WTC11 (cell line): Measurements from ENCODE around the gene LRRK2.

ENCODE experiments used
- NFYB ChIP-seq: sonication (generic); formaldehyde crosslinking; conservative IDR thresholded peaks from 2 replicates; pipeline ENCODE4 v1.8.0; 2022; ENCODE audit warnings: low read depth, missing genetic modification reagents
- TF ChIP-seq, protein P1 (sequence below): sonication (generic); formaldehyde crosslinking; IDR thresholded peaks from 2 replicates; pipeline ENCODE4 v1.8.0; 2023; ENCODE audit warnings: missing genetic modification reagents, mild to moderate bottlenecking, borderline replicate concordance

DNA sequence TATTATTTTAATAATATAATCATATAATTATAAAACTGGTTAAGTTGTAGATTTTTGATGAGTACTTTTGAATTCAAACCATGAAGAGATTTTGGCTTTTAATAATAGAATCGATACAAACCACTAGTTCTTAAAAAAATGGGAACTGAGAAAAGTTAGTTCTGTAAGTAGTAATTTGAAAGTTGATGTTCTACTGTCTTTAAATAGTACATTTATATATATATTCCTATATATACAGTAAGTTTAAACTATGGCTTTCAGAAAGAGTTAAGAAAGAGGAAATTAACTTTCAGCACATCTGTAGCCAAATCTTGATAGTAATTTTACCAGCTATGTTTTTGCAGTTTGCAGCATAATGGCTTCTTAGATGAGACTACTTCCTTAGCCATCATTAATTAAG lies 7.8 kb downstream of the LRRK2 start:
- TF ChIP-seq, protein P1, sequence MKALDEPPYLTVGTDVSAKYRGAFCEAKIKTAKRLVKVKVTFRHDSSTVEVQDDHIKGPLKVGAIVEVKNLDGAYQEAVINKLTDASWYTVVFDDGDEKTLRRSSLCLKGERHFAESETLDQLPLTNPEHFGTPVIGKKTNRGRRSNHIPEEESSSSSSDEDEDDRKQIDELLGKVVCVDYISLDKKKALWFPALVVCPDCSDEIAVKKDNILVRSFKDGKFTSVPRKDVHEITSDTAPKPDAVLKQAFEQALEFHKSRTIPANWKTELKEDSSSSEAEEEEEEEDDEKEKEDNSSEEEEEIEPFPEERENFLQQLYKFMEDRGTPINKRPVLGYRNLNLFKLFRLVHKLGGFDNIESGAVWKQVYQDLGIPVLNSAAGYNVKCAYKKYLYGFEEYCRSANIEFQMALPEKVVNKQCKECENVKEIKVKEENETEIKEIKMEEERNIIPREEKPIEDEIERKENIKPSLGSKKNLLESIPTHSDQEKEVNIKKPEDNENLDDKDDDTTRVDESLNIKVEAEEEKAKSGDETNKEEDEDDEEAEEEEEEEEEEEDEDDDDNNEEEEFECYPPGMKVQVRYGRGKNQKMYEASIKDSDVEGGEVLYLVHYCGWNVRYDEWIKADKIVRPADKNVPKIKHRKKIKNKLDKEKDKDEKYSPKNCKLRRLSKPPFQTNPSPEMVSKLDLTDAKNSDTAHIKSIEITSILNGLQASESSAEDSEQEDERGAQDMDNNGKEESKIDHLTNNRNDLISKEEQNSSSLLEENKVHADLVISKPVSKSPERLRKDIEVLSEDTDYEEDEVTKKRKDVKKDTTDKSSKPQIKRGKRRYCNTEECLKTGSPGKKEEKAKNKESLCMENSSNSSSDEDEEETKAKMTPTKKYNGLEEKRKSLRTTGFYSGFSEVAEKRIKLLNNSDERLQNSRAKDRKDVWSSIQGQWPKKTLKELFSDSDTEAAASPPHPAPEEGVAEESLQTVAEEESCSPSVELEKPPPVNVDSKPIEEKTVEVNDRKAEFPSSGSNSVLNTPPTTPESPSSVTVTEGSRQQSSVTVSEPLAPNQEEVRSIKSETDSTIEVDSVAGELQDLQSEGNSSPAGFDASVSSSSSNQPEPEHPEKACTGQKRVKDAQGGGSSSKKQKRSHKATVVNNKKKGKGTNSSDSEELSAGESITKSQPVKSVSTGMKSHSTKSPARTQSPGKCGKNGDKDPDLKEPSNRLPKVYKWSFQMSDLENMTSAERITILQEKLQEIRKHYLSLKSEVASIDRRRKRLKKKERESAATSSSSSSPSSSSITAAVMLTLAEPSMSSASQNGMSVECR (CRISPR knock-in tag) = no peak
- TF ChIP-seq NFYB (CRISPR knock-in tag) = no peak
